Tibial nerve (tissue), 4 donors: ENCODE data around the gene GSC2.

Source experiments
- EP300 ChIP-seq, 2 donors: sonication (generic); formaldehyde crosslinking; IDR thresholded peaks; one replicate each; pipeline ENCODE4 v1.6.1; 2017; ENCODE audit warnings: antibody characterized with exemption in 2 of 2, mild to moderate bottlenecking in 1 of 2
- POLR2A ChIP-seq, 2 donors: fragments of 450-650 bp; IDR thresholded peaks; one replicate each; pipeline ENCODE4 v1.6.1; 2017; ENCODE audit warnings: antibody characterized with exemption in 2 of 2, mild to moderate bottlenecking in 2 of 2, moderate library complexity in 2 of 2
- TF ChIP-seq, protein P1 (sequence below), 5 experiments: fragments of 200-600 bp in 3 of 5; fragments of 450-650 bp in 2 of 5; sonication (generic) in 3 of 5; IDR thresholded peaks; one replicate each; pipeline ENCODE4 v1.5.1; 2016 to 2019; ENCODE audit warnings: antibody characterized with exemption in 5 of 5, mild to moderate bottlenecking in 3 of 5, moderate library complexity in 2 of 5

DNA sequence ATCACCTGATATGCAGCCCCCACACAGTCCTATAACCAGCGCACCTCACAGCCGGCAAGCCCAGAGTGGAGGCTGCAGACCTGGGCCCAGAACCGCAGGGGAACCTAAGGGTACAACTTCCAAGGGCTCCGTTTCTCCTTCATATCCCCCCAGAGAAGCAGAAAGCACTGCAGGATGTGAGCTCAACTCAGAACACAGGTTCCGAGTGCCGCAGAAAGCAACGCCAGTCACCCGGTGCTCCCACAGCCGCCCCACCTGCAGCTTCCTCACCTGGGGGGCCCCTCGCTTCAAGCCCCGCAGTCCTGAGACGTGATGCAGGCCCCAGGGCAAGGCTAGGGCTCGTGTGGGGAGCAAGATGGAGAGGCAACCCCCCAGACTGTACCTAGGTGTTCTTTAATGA is 16.5 kb downstream of the GSC2 start:
- TF ChIP-seq, protein P1, sequence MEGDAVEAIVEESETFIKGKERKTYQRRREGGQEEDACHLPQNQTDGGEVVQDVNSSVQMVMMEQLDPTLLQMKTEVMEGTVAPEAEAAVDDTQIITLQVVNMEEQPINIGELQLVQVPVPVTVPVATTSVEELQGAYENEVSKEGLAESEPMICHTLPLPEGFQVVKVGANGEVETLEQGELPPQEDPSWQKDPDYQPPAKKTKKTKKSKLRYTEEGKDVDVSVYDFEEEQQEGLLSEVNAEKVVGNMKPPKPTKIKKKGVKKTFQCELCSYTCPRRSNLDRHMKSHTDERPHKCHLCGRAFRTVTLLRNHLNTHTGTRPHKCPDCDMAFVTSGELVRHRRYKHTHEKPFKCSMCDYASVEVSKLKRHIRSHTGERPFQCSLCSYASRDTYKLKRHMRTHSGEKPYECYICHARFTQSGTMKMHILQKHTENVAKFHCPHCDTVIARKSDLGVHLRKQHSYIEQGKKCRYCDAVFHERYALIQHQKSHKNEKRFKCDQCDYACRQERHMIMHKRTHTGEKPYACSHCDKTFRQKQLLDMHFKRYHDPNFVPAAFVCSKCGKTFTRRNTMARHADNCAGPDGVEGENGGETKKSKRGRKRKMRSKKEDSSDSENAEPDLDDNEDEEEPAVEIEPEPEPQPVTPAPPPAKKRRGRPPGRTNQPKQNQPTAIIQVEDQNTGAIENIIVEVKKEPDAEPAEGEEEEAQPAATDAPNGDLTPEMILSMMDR (IDR thresholded peaks at IDR 0.05): no peak
- no peak for TF ChIP-seq EP300 (IDR thresholded peaks at IDR 0.05)
- TF ChIP-seq POLR2A (IDR thresholded peaks at IDR 0.05): no peak
